K562 (cell line): ENCODE data around the gene PPP1CA. TPM values are rescaled to one million over a fixed set of nuclear protein-coding genes. Genes with fewer than 3 reads are reported as not detected.

ENCODE experiments used
- ATF7 ChIP-seq: fragments of 450-650 bp; IDR thresholded peaks from 2 replicates; pipeline ENCODE4 v1.7.1; 2014; ENCODE audit warnings: mild to moderate bottlenecking, moderate library complexity
- CREB5 ChIP-seq: fragments of 250-450 bp; sonication (Bioruptor Pico); IDR thresholded peaks from 2 replicates; pipeline ENCODE4 v1.5.0; 2020; ENCODE audit warnings: mild to moderate bottlenecking
- GATAD2A ChIP-seq: fragments of 450-650 bp; IDR thresholded peaks from 2 replicates; pipeline ENCODE4 v1.6.1; 2017
- HMG20A ChIP-seq: fragments of 450-650 bp; formaldehyde crosslinking; conservative IDR thresholded peaks from 2 replicates; pipeline ENCODE4 v1.4.0; 2020; ENCODE audit warnings: mild to moderate bottlenecking, mixed read lengths
- JUND ChIP-seq, 2 experiments: IDR thresholded peaks; 2 replicates in 1 of 2; 3 replicates in 1 of 2; pipeline ENCODE4 v1.6.1; 2011; ENCODE audit warnings: borderline replicate concordance in 2 of 2, low read depth in 2 of 2, low read length in 2 of 2, improper control_type of control experiment in 1 of 2, missing biosample characterization in 1 of 2, missing genetic modification characterization in 1 of 2, missing genetic modification reagents in 1 of 2
- KDM2B ChIP-seq: fragments of 250-450 bp; sonication (Bioruptor Pico); IDR thresholded peaks from 2 replicates; pipeline ENCODE4 v1.8.0; 2021; ENCODE audit warnings: mild to moderate bottlenecking, moderate library complexity
- NFE2 ChIP-seq: IDR thresholded peaks from 2 replicates; pipeline ENCODE4 v1.6.1; 2014; ENCODE audit warnings: antibody characterized with exemption, low read depth
- PHF21A ChIP-seq: fragments of 450-650 bp; IDR thresholded peaks from 2 replicates; pipeline ENCODE4 v1.6.1; 2017; ENCODE audit warnings: low read depth, borderline replicate concordance
- PPARD ChIP-seq: fragments of 250-450 bp; sonication (Bioruptor Pico); IDR thresholded peaks from 2 replicates; pipeline ENCODE4 v1.8.0; 2022; ENCODE audit warnings: inconsistent platforms, mild to moderate bottlenecking, moderate library complexity
- REST ChIP-seq, 2 experiments: fragments of 450-650 bp; formaldehyde crosslinking in 1 of 2; IDR thresholded peaks; 2 replicates each; pipeline versions ENCODE4 v1.4.0 to v1.6.1; 2014 to 2020; ENCODE audit warnings: mild to moderate bottlenecking in 2 of 2, borderline replicate concordance in 1 of 2, low read depth in 1 of 2
- SAFB2 ChIP-seq: fragments of 200-400 bp; formaldehyde crosslinking; IDR thresholded peaks from 2 replicates; pipeline ENCODE4 v1.6.1; 2018; ENCODE audit warnings: borderline replicate concordance, low read length, low read depth, moderate library complexity; ENCODE audit not compliant: severe bottlenecking
- SUPT5H ChIP-seq: fragments of 450-650 bp; IDR thresholded peaks from 2 replicates; pipeline ENCODE4 v1.6.1; 2016
- TEAD2 ChIP-seq: fragments of 450-650 bp; IDR thresholded peaks from 2 replicates; pipeline ENCODE4 v1.6.1; 2016; ENCODE audit warnings: missing genetic modification characterization, control low read depth, missing compliant biosample characterization
- ZNF121 ChIP-seq: sonication (generic); formaldehyde crosslinking; conservative IDR thresholded peaks from 2 replicates; pipeline ENCODE4 v1.8.0; 2022; ENCODE audit warnings: missing genetic modification reagents
- ZNF655 ChIP-seq: fragments of 250-450 bp; sonication (Bioruptor Pico); IDR thresholded peaks from 2 replicates; pipeline ENCODE4 v1.5.0; 2021
- polyA plus RNA-seq, 8 experiments: library from polyadenylated mRNA; depleted of rRNA in 4 of 8; stranded (reverse) in 5 of 8; unstranded in 3 of 8; fragments of >200 nt; fragmentation: Nextera tagmentation in 2 of 8; fragmentation: Illumina TruSeq in 1 of 8; extraction: Ambion mirVana in 2 of 8; extraction: Trizol in 1 of 8; gene quantifications; 2 replicates each; pipeline versions ENCODE4 v1.2.1 to v1.2.3, GENCODE V29; 2011 to 2014; ENCODE audit warnings: inconsistent platforms in 1 of 8, missing spikeins in 1 of 8
- total RNA-seq, 7 experiments: library from RNA; depleted of rRNA in 6 of 7; stranded (reverse); fragments of >200 nt in 6 of 7; fragmentation: Illumina TruSeq in 2 of 7; extraction: Trizol in 2 of 7; gene quantifications; 2 replicates each; pipeline versions ENCODE4 v1.2.1 to v1.2.3, GENCODE V29; 2011 to 2021; ENCODE audit warnings: low replicate concordance in 1 of 7

PPP1CA gene
- total and polyA plus RNA-seq, 9 of the 15 experiments (the other 6 are each of a cell fraction or from before 2014, with no cell fraction given), result 18.2 to 242 (median 188) TPM

DNA sequence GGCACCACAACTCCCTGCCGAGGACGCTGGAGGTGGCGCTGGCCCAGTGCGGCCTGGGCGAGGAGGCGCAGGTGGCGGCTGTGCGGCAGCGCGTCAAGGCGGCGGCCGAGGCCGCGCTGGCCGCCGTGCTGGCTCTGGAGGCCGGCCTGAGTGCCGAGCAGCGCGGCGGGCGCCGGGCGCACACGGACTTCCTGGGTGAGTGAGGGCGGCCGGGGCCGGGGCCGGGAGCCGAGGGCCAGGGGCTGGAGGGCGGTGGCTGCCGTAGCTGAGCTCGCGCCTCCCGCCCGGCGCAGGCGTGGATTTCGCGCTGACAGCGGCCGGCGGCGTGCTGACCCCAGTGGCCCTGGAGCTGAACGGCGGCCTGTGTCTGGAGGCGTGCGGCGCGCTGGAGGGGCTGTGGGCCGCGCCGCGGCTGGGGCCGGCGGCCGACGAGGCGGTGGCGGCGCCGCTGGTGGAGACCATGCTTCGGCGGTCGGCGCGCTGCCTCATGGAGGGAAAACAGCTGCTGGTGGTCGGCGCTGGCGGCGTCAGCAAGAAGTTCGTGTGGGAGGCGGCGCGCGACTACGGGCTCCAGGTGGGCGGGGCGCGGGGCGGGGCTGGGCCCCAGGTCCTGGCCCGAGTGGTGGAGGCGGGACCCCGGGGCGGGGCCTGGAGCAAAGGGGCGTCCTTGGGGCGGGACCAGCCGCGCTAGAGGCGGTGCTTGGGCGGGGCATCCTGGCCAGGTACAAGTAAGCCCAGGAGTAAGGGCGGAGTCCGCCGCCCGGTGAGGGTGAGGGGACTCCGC, 19.2 kb upstream of the PPP1CA start (continued):
- peak; percentile 69; the same call in 1 of the 2 replicates for TF ChIP-seq ATF7
- no peak for TF ChIP-seq CREB5 (CRISPR knock-in tag)
- TF ChIP-seq HMG20A (CRISPR knock-in tag), result no peak
- no peak for TF ChIP-seq ZNF655 (CRISPR knock-in tag)
- TF ChIP-seq KDM2B (CRISPR knock-in tag), result no peak
- no peak for TF ChIP-seq GATAD2A
- TF ChIP-seq SUPT5H, result no peak
- TF ChIP-seq PHF21A, result no peak
- TF ChIP-seq SAFB2, result no peak
- no peak for TF ChIP-seq PPARD (CRISPR knock-in tag)
- TF ChIP-seq ZNF121, result peak; percentile 56
- peak; percentile 4; the same call in 1 of the 2 replicates for TF ChIP-seq NFE2
- 0 out of 2 replicates have a peak, but pooled peaks have one; percentile 13 for TF ChIP-seq JUND (IDR thresholded peaks at IDR 0.05; ENCODE audit: borderline replicate concordance, low read depth, low read length)
- no peak; the same call in 2 of the 3 replicates for TF ChIP-seq JUND (tag; IDR thresholded peaks at IDR 0.05; ENCODE audit: borderline replicate concordance, low read depth, low read length)
- no peak for TF ChIP-seq TEAD2 (tag)
- TF ChIP-seq REST (IDR thresholded peaks at IDR 0.05; ENCODE audit: borderline replicate concordance), result no peak
- TF ChIP-seq REST (CRISPR knock-in tag; IDR thresholded peaks at IDR 0.05; ENCODE audit: low read depth), result no peak
